Mesenchymal stem cell (in vitro differentiated cells and primary cell): ENCODE results near the gene SSH3.

Experiments
- DNase-seq: peaks from one replicate; pipeline ENCODE4 v3.0.0-alpha.2; 2013
- H2AFZ ChIP-seq: one replicate; pipeline ENCODE4 v1.6.1; 2013; ENCODE audit warnings: low read depth, mild to moderate bottlenecking, control low read depth, inconsistent platforms, low read length, moderate library complexity
- H2AK5ac ChIP-seq: 2 replicates; pipeline ENCODE4 v1.6.1; 2013; ENCODE audit warnings: low read length, moderate library complexity, mild to moderate bottlenecking, inconsistent platforms; ENCODE audit not compliant: severe bottlenecking
- H2BK120ac ChIP-seq: one replicate; pipeline ENCODE4 v1.6.1; 2013; ENCODE audit warnings: low read depth, mild to moderate bottlenecking, inconsistent platforms, low read length, moderate library complexity
- H2BK12ac ChIP-seq, 2 experiments: one replicate each; pipeline ENCODE4 v1.6.1; 2013; ENCODE audit warnings: inconsistent platforms in 2 of 2, low read length in 2 of 2, mild to moderate bottlenecking in 2 of 2, moderate library complexity in 2 of 2, control low read depth in 1 of 2
- H2BK15ac ChIP-seq: one replicate; pipeline ENCODE4 v1.6.1; 2013; ENCODE audit warnings: mild to moderate bottlenecking, low read depth, inconsistent platforms; ENCODE audit not compliant: poor library complexity, severe bottlenecking
- H2BK5ac ChIP-seq: 2 replicates; pipeline ENCODE4 v1.6.1; 2013; ENCODE audit warnings: low read depth, mild to moderate bottlenecking, low read length, control low read depth, inconsistent platforms; ENCODE audit not compliant: poor library complexity, severe bottlenecking
- H3K14ac ChIP-seq, 2 experiments: one replicate each; pipeline ENCODE4 v1.6.1; 2013; ENCODE audit warnings: inconsistent platforms in 2 of 2, low read length in 2 of 2, control low read depth in 1 of 2, mild to moderate bottlenecking in 1 of 2, moderate library complexity in 1 of 2
- H3K18ac ChIP-seq, 2 experiments: one replicate each; pipeline ENCODE4 v1.6.1; 2013; ENCODE audit warnings: inconsistent platforms in 2 of 2, low read length in 2 of 2, control low read depth in 1 of 2, low read depth in 1 of 2, mild to moderate bottlenecking in 1 of 2
- H3K23ac ChIP-seq, 2 experiments: one replicate each; pipeline ENCODE4 v1.6.1; 2013; ENCODE audit warnings: inconsistent platforms in 2 of 2, low read length in 2 of 2, mild to moderate bottlenecking in 2 of 2, moderate library complexity in 2 of 2, control low read depth in 1 of 2
- H3K27ac ChIP-seq: 2 replicates; pipeline ENCODE4 v1.5.1; 2013; ENCODE audit warnings: mild to moderate bottlenecking, moderate library complexity, low read length, control low read depth, inconsistent platforms; ENCODE audit not compliant: poor library complexity, severe bottlenecking
- H3K27me3 ChIP-seq, 2 experiments: 2 replicates each; pipeline versions ENCODE4 v1.6.1 to v1.7.0; 2013; ENCODE audit warnings: low read length in 2 of 2, mild to moderate bottlenecking in 2 of 2, moderate library complexity in 2 of 2, control low read depth in 1 of 2, inconsistent platforms in 1 of 2; ENCODE audit not compliant: control insufficient read depth in 1 of 2, insufficient read depth in 1 of 2
- H3K36me3 ChIP-seq, 2 experiments: 2 replicates each; pipeline versions ENCODE4 v1.6.1 to v1.7.0; 2013; ENCODE audit warnings: low read length in 2 of 2, control low read depth in 1 of 2, inconsistent platforms in 1 of 2, low read depth in 1 of 2, mild to moderate bottlenecking in 1 of 2; ENCODE audit not compliant: insufficient read depth in 2 of 2, control insufficient read depth in 1 of 2
- H3K4ac ChIP-seq, 2 experiments: one replicate each; pipeline ENCODE4 v1.6.1; 2013; ENCODE audit warnings: inconsistent platforms in 2 of 2, low read length in 2 of 2, mild to moderate bottlenecking in 2 of 2, moderate library complexity in 2 of 2, control low read depth in 1 of 2, low read depth in 1 of 2
- H3K4me1 ChIP-seq: 2 replicates; pipeline ENCODE4 v1.6.1; 2013; ENCODE audit warnings: low read depth, low read length, control low read depth; ENCODE audit not compliant: control insufficient read depth, insufficient read depth
- H3K4me2 ChIP-seq: 2 replicates; pipeline ENCODE4 v1.6.1; 2013; ENCODE audit warnings: low read length, mild to moderate bottlenecking, inconsistent platforms; ENCODE audit not compliant: poor library complexity, severe bottlenecking
- H3K4me3 ChIP-seq, 2 experiments: 2 replicates each; pipeline versions ENCODE4 v1.5.1 to v1.7.0; 2013; ENCODE audit warnings: low read length in 2 of 2, mild to moderate bottlenecking in 2 of 2, control low read depth in 1 of 2, low read depth in 1 of 2; ENCODE audit not compliant: insufficient read depth in 1 of 2
- H3K79me1 ChIP-seq: replicated peaks from 2 replicates; pipeline ENCODE4 v1.6.1; 2013; ENCODE audit warnings: mild to moderate bottlenecking, control low read depth, low read length, inconsistent platforms; ENCODE audit not compliant: poor library complexity, severe bottlenecking
- H3K9ac ChIP-seq: 2 replicates; pipeline ENCODE4 v1.7.0; 2013; ENCODE audit warnings: mild to moderate bottlenecking, low read length, moderate library complexity
- H3K9me3 ChIP-seq: 2 replicates; pipeline ENCODE4 v1.7.0; 2013; ENCODE audit warnings: mild to moderate bottlenecking, low read length; ENCODE audit not compliant: control insufficient read depth
- H4K8ac ChIP-seq: one replicate; pipeline ENCODE4 v1.6.1; 2013; ENCODE audit warnings: inconsistent platforms, mild to moderate bottlenecking, low read length, moderate library complexity
- H4K91ac ChIP-seq: one replicate; pipeline ENCODE4 v1.6.1; 2013; ENCODE audit warnings: mild to moderate bottlenecking, low read length, inconsistent platforms
- WGBS: methylation state at CpG from one replicate; pipeline ENCODE4 v1.1.7; 2013; ENCODE audit warnings: mixed read lengths; 5-methylcytosine and 5-hydroxymethylcytosine counted together

Gene SSH3

GRCh38 chr11:67323526-67323925, 20.2 kb downstream of the SSH3 start:
- no peak overlapping the region for H2BK5ac ChIP-seq
- H3K4me2 ChIP-seq = no peak overlapping the region
- no peak overlapping the region for H2AFZ ChIP-seq
- no peaks in the 10 kb centered on the region for H3K9me3 ChIP-seq
- DNase-seq = no peak
- peaks cover 6% of the 10 kb centered on the region for H3K79me1 ChIP-seq
- H3K4ac ChIP-seq = no peak overlapping the region
- H2BK120ac ChIP-seq = no peak overlapping the region
- WGBS = 96% methylated on average over 7 of the region's 7 CpGs
- no peak overlapping the region for H2BK15ac ChIP-seq
- H3K36me3 ChIP-seq = peaks cover 0 to 10% of the 10 kb centered on the region in 2 experiments
- no peak overlapping the region for H3K18ac ChIP-seq
- no peak overlapping the region for H3K23ac ChIP-seq
- H3K4me3 ChIP-seq = no peak overlapping the region
- H2AK5ac ChIP-seq = no peak overlapping the region
- peak overlapping the region; percentile 21 for H4K8ac ChIP-seq
- H3K27ac ChIP-seq = no peak overlapping the region
- no peak overlapping the region for H4K91ac ChIP-seq
- H3K14ac ChIP-seq = no peak overlapping the region
- no peak overlapping the region for H2BK12ac ChIP-seq
- no peaks in the 10 kb centered on the region for H3K4me1 ChIP-seq
- no peaks in the 10 kb centered on the region for H3K27me3 ChIP-seq
- H3K9ac ChIP-seq = no peak overlapping the region

- Histone ChIP-seq H2BK12ac (no peak overlapping the region), H2BK5ac (no peak overlapping the region), H3K4ac (no peak overlapping the region), H2BK120ac (no peak overlapping the region), H3K27ac (no peak overlapping the region), H2AFZ (no peak overlapping the region), H3K9ac (no peak overlapping the region), H3K4me3 (no peak overlapping the region), H3K4me1 (no peaks in the 10 kb centered on the region), H3K9me3 (no peaks in the 10 kb centered on the region), H3K18ac (no peak overlapping the region), H3K79me1 (no peaks in the 10 kb centered on the region), H2BK15ac (no peak overlapping the region), H3K23ac (no peak overlapping the region), H3K4me2 (no peak overlapping the region), H4K8ac (no peak overlapping the region), H4K91ac (no peak overlapping the region), H3K36me3 (peaks cover 0 to 4% of the 10 kb centered on the region in 2 experiments), H3K14ac (no peak overlapping the region), H3K27me3 (no peaks in the 10 kb centered on the region), H2AK5ac (no peak overlapping the region)
- DNase-seq = no peak
- 94% methylated on average over 6 of the region's 6 CpGs for WGBS
These were observed 28.9 kb downstream of the SSH3 start for GRCh38 chr11:67332081-67332691.

GRCh38 chr11:67337257-67337656, 33.9 kb downstream of the SSH3 start:
- 83% methylated on average over 2 of the region's 3 CpGs for WGBS
- H2BK5ac ChIP-seq = no peak overlapping the region
- no peaks in the 10 kb centered on the region for H3K79me1 ChIP-seq
- no peak overlapping the region for H4K91ac ChIP-seq
- H2BK120ac ChIP-seq = no peak overlapping the region
- H2AK5ac ChIP-seq = no peak overlapping the region
- H3K9me3 ChIP-seq = no peaks in the 10 kb centered on the region
- no peaks in the 10 kb centered on the region for H3K4me1 ChIP-seq
- H4K8ac ChIP-seq = no peak overlapping the region
- no peak overlapping the region for H3K27ac ChIP-seq
- DNase-seq = no peak
- no peaks in the 10 kb centered on the region for H3K27me3 ChIP-seq
- H3K14ac ChIP-seq = no peak overlapping the region
- no peak overlapping the region for H3K4me2 ChIP-seq
- H2BK12ac ChIP-seq = no peak overlapping the region
- H2AFZ ChIP-seq = no peak overlapping the region
- H3K4me3 ChIP-seq = no peak overlapping the region
- H3K18ac ChIP-seq = no peak overlapping the region
- no peak overlapping the region for H3K9ac ChIP-seq
- no peaks in the 10 kb centered on the region for H3K36me3 ChIP-seq
- no peak overlapping the region for H3K23ac ChIP-seq
- no peak overlapping the region for H3K4ac ChIP-seq
- H2BK15ac ChIP-seq = no peak overlapping the region

GRCh38 chr11:67344264-67344663, 40.9 kb downstream of the SSH3 start:
- no peak overlapping the region for H3K14ac ChIP-seq
- H3K27ac ChIP-seq = no peak overlapping the region
- H3K27me3 ChIP-seq = no peaks in the 10 kb centered on the region
- no peaks in the 10 kb centered on the region for H3K36me3 ChIP-seq
- no peak overlapping the region for H2BK5ac ChIP-seq
- H2BK12ac ChIP-seq = no peak overlapping the region
- no peak overlapping the region for H4K91ac ChIP-seq
- H2BK120ac ChIP-seq = no peak overlapping the region
- peaks cover 2% of the 10 kb centered on the region for H3K4me1 ChIP-seq
- no peak overlapping the region for H2AFZ ChIP-seq
- no peak overlapping the region for H4K8ac ChIP-seq
- DNase-seq = no peak
- H2AK5ac ChIP-seq = no peak overlapping the region
- H3K9me3 ChIP-seq = no peaks in the 10 kb centered on the region
- no peak overlapping the region for H3K4me3 ChIP-seq
- no peak overlapping the region for H2BK15ac ChIP-seq
- H3K18ac ChIP-seq = no peak overlapping the region
- H3K23ac ChIP-seq = no peak overlapping the region
- no peak overlapping the region for H3K4me2 ChIP-seq
- H3K4ac ChIP-seq = no peak overlapping the region
- 81% methylated on average over 4 of the region's 4 CpGs for WGBS
- no peak overlapping the region for H3K9ac ChIP-seq
- no peaks in the 10 kb centered on the region for H3K79me1 ChIP-seq
